Activated CD4-positive, alpha-beta T cell treated with anti-CD3 and anti-CD28 coated beads for 36 hours (primary cell): Measurements from ENCODE around the gene NBAS. TPM values are rescaled to one million over a fixed set of nuclear protein-coding genes. Genes with fewer than 3 reads are reported as not detected.

ENCODE experiments used
- ATAC-seq: fragments of 200-7000 bp; cut with Tn5 transposase; one replicate; pipeline ENCODE4 v1.10.0; 2021; ENCODE audit warnings: mild to moderate bottlenecking, moderate library complexity
- CTCF ChIA-PET: fragments of 350-600 bp; sonication (Branson Sonifier 250); formaldehyde crosslinking; loops from one replicate; lab custom pipeline; 2021; ENCODE audit warnings: antibody characterized with exemption; lab: Charles Lee
- POLR2A ChIA-PET: fragments of 350-600 bp; sonication (Branson Sonifier 250); formaldehyde crosslinking; loops from one replicate; lab custom pipeline; 2021; ENCODE audit warnings: antibody characterized with exemption, inconsistent platforms; lab: Charles Lee
- DNase-seq: peaks from one replicate; pipeline ENCODE4 v3.0.0-alpha.2; 2020
- H3K27ac Mint-ChIP-seq: one replicate; pipeline ENCODE4 v1.8.0; 2021; ENCODE audit warnings: mixed read lengths
- H3K27me3 Mint-ChIP-seq: one replicate; pipeline ENCODE4 v1.8.0; 2021; ENCODE audit warnings: mixed read lengths
- H3K36me3 Mint-ChIP-seq: one replicate; pipeline ENCODE4 v1.8.0; 2021; ENCODE audit warnings: low read depth, mixed read lengths
- H3K4me1 Mint-ChIP-seq: one replicate; pipeline ENCODE4 v1.8.0; 2021; ENCODE audit warnings: mixed read lengths
- H3K4me3 Mint-ChIP-seq: one replicate; pipeline ENCODE4 v1.8.0; 2021; ENCODE audit warnings: mild to moderate bottlenecking, moderate library complexity, mixed read lengths
- H3K9me3 Mint-ChIP-seq: one replicate; pipeline ENCODE4 v1.8.0; 2021; ENCODE audit warnings: low read depth, mixed read lengths
- intact Hi-C, 2 experiments: fragments of 100-400 bp; cut with DNase I in 1 of 2; cut with micrococcal nuclease in 1 of 2; formaldehyde crosslinking; loops; one replicate each; pipeline versions ENCODE4 v1.14.2 to v1.15.1; 2022 to 2024; cut with DNase I, micrococcal nuclease
- total RNA-seq, 2 experiments: library from RNA; stranded (reverse); gene quantifications; one replicate each; pipeline ENCODE4 v1.2.3, GENCODE V29; 2021

Gene NBAS
- total RNA-seq, 2 experiments from 2014 or later = 38.1 to 44.3 TPM

DNA sequence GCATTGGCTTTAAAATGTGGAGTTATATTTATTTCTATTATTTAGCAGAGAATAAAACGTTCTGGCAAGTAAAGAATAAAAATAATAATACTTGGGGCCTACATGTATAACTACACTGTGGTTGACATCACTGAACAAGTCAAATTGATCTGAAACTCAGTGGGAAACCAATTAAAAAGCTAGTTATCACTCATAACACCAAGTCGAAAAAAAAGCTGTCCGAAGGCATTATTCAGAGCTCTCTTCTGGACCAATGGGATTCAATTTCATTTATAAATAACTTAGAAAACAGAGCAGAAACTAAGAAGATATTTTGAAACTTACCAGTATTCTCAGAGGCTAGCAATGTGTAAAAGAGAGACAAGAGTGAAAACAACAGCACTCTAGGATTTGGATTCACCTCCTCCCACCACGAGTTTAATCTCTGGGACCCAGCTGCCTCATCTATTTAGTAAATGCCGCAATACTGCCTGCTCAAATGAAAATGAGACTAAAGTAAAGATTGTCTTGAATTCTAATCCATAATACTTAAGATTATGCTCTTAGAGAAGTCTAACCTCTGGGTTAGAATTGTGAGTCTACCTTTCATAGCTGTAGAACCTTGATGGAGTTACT lies 128.4 kb downstream of the NBAS start:
- DNase-seq (no peak), ATAC-seq (no peak)
- peaks cover 2% of the 10 kb centered on the region for H3K4me1 Mint-ChIP-seq
- intact Hi-C loops = no loop called here
- POLR2A ChIA-PET = interaction anchor here (0.6 kb wide), 1 partner anchor 149 kb away, joined by 7 read pairs; no protein-coding TSS in a partner anchor
- no peaks in the 10 kb centered on the region for H3K9me3 Mint-ChIP-seq
- peaks cover 5% of the 10 kb centered on the region for H3K36me3 Mint-ChIP-seq
- CTCF ChIA-PET = no interaction called here
- no peak overlapping the region for H3K4me3 Mint-ChIP-seq
- H3K27ac Mint-ChIP-seq = no peak overlapping the region
- no peaks in the 10 kb centered on the region for H3K27me3 Mint-ChIP-seq

DNA sequence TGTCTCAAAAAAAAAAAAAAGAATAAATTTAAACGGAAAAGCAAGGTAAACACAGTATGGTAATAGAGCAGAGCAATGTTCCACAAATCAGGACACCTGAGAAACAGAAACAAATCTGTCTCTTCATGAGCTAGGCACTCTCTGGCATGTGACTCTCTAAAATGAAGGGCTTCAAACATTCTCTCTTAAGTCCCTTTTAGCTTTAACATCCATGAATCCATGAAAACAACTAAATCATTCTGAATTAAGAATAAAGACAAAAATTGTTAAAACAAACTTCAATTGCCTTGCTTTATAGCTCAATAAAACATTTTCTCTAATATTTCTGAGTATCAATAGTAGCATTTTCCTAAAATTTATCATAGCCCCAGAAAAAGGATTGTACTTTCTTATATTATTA lies 132.1 kb downstream of the NBAS start:
- ChIA-PET POLR2A (interaction anchor here (0.6 kb wide), 1 partner anchor 158 kb away, joined by 3 read pairs; no protein-coding TSS in a partner anchor), CTCF (interaction anchor here (1.4 to 1.7 kb wide), 2 partner anchors 36 to 148 kb away, joined by 3 to 5 read pairs; no protein-coding TSS in a partner anchor)
- no peak for DNase-seq
- Mint-ChIP-seq H3K27me3 (no peaks in the 10 kb centered on the region), H3K4me3 (no peak overlapping the region), H3K27ac (no peak overlapping the region), H3K9me3 (no peaks in the 10 kb centered on the region), H3K36me3 (peaks cover 4% of the 10 kb centered on the region), H3K4me1 (no peaks in the 10 kb centered on the region)
- ATAC-seq = no peak
- intact Hi-C loops = no loop called here

DNA sequence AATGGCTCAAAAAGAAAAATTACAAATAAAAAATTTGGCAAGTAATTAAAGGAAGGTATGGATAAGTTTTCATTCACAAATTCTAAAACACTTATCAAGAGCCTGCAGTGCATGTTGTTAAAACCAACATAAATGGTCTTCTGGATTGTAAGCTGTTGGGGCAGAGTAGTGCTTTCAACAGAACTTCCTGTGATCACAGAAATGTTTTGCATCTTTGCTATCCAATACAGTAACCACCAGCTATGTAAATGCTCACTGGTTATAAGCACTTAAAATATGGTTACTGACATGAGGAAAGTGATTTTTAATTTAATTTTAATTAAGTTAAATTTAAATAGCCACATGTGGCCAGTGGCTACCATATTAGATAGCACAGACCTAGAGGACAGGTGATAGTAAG lies 133.1 kb downstream of the NBAS start:
- H3K4me1 Mint-ChIP-seq = no peaks in the 10 kb centered on the region
- H3K27me3 Mint-ChIP-seq = no peaks in the 10 kb centered on the region
- intact Hi-C loops = no loop called here
- H3K9me3 Mint-ChIP-seq = no peaks in the 10 kb centered on the region
- no peak for DNase-seq
- no peak overlapping the region for H3K4me3 Mint-ChIP-seq
- ChIA-PET POLR2A (no interaction called here), CTCF (no interaction called here)
- H3K36me3 Mint-ChIP-seq = peaks cover 8% of the 10 kb centered on the region
- H3K27ac Mint-ChIP-seq = no peak overlapping the region
- ATAC-seq = no peak

DNA sequence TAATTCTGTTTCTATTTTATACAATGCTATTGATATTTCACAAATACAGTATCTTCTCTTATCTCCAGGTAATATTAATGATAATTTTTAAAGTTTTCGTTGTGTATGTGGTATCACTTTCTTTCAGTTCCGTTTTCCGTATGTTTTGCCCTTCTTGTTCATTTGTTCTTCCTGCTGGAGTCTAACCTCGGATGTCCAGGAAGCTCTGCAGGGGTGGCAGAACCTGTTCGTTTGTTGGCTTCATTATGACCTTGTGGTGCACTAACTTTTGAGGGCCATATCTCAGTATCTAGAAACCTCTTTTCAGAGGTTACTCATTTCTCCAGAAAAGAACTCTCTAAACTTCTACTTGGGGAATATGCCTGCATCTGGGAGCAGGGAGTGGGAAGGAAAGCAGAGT lies 134.5 kb downstream of the NBAS start:
- Mint-ChIP-seq H3K9me3 (no peaks in the 10 kb centered on the region), H3K4me3 (no peak overlapping the region), H3K27me3 (no peaks in the 10 kb centered on the region), H3K27ac (no peak overlapping the region), H3K4me1 (no peaks in the 10 kb centered on the region), H3K36me3 (peaks cover 10% of the 10 kb centered on the region)
- ATAC-seq (no peak), DNase-seq (no peak)
- intact Hi-C loops = no loop called here
- CTCF ChIA-PET = interaction anchor here (0.7 kb wide), 1 partner anchor 10 kb away, joined by 3 read pairs; no protein-coding TSS in a partner anchor
- POLR2A ChIA-PET = no interaction called here

DNA sequence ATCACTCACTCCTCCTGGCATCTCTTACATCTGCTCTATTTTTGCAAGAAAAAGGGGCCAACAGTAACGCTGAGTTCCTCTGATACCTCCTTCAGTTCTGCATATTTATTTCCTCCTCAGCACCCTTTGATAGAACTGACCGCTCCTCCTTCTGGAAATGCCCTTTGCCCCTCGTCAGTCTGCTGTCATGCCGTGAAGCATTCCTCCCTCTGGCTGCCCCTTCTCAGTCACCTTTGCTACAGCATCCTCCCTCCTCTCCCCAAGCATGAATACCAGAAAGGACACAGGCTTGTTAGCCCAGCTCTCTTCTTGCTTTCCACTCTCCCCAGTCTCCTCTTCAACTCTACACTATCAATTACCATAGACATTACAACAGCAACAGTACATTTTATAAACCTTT lies 135.4 kb downstream of the NBAS start:
- ChIA-PET CTCF (interaction anchor here (0.6 kb wide), 1 partner anchor 59 kb away, joined by 3 read pairs; no protein-coding TSS in a partner anchor), POLR2A (no interaction called here)
- no peak overlapping the region for H3K4me3 Mint-ChIP-seq
- ATAC-seq (no peak), DNase-seq (no peak)
- no peaks in the 10 kb centered on the region for H3K9me3 Mint-ChIP-seq
- H3K36me3 Mint-ChIP-seq = peaks cover 10% of the 10 kb centered on the region
- intact Hi-C loops = no loop called here
- no peak overlapping the region for H3K27ac Mint-ChIP-seq
- H3K27me3 Mint-ChIP-seq = no peaks in the 10 kb centered on the region
- H3K4me1 Mint-ChIP-seq = no peaks in the 10 kb centered on the region

DNA sequence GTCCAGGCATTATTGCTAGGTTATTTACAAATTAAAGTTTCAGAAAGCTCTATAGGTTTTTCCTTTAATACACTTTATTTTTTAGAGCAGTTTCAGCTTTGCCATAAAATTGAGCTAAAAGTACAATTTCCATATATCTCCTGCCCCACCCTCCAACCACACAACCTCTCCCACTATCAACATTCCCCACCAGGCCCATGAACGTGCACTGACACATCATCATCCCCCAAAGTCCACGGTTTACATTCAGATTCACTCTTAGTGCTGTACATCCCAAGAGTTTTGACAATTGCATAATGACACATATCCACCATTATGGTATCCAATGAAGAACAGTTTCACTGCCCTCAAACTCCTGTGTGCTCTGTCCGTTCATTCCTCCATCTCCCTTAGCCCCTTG lies 139.4 kb downstream of the NBAS start:
- no peak overlapping the region for H3K27ac Mint-ChIP-seq

DNA sequence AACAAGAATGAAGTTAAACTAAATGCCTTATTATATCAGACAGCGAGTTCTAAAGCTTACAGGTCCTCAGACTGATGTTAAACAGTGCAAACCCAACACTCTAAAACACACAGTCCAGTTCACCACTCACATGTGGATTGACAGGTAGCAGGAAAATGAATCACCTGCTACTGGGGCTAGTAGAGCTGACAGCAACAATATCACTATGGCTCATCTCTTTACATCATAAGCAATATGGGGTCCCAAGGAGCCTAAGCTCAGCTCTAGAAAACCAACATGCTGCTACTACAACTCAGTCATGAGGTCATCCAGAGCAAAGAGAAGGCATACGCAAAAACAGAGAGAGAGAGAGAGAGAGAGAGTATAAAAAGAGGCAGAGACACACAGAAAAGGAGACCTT lies 145.4 kb downstream of the NBAS start:
- no peak for ATAC-seq
- intact Hi-C loops = no loop called here
- no peaks in the 10 kb centered on the region for H3K9me3 Mint-ChIP-seq
- ChIA-PET CTCF (no interaction called here), POLR2A (interaction anchor here (0.6 kb wide), 1 partner anchor 72 kb away, joined by 7 read pairs; no protein-coding TSS in a partner anchor)
- peak overlapping the region; percentile 9 for H3K27ac Mint-ChIP-seq
- peaks cover 42% of the 10 kb centered on the region for H3K36me3 Mint-ChIP-seq
- H3K4me1 Mint-ChIP-seq = no peaks in the 10 kb centered on the region
- H3K27me3 Mint-ChIP-seq = no peaks in the 10 kb centered on the region
- DNase-seq = no peak
- no peak overlapping the region for H3K4me3 Mint-ChIP-seq

More for the DNA sequence above, 139.4 kb downstream of the NBAS start:
- Mint-ChIP-seq H3K4me1 (no peaks in the 10 kb centered on the region), H3K36me3 (peaks cover 16% of the 10 kb centered on the region), H3K27me3 (no peaks in the 10 kb centered on the region), H3K4me3 (no peak overlapping the region), H3K9me3 (no peaks in the 10 kb centered on the region)
- ChIA-PET CTCF (no interaction called here), POLR2A (no interaction called here)
- ATAC-seq (no peak), DNase-seq (no peak)
- intact Hi-C loops = no loop called here

DNA sequence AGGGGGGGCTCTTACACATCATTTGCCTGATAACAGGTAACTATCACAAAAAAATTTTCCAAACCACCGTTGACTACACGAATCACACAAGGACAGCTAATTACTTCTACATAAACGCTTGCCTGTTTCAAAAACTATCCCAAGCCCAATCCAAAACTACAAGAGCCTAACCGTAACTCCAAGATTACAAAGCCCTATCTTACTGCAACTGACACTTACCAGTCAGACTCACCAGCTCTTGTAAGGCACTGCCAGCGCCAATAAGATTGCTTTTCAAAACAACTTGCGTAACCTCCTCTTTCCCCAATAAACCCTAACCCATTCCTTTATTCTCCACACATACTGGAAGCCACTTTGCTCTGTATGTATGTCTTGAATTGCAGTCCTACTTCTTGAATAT lies 148.4 kb downstream of the NBAS start:
- H3K4me1 Mint-ChIP-seq = no peaks in the 10 kb centered on the region
- CTCF ChIA-PET = no interaction called here
- no peaks in the 10 kb centered on the region for H3K27me3 Mint-ChIP-seq
- POLR2A ChIA-PET = no interaction called here
- no peak overlapping the region for H3K27ac Mint-ChIP-seq
- no peak overlapping the region for H3K4me3 Mint-ChIP-seq
- ATAC-seq = no peak
- DNase-seq = no peak
- intact Hi-C loops = no loop called here
- H3K9me3 Mint-ChIP-seq = no peaks in the 10 kb centered on the region
- peaks cover 43% of the 10 kb centered on the region for H3K36me3 Mint-ChIP-seq

DNA sequence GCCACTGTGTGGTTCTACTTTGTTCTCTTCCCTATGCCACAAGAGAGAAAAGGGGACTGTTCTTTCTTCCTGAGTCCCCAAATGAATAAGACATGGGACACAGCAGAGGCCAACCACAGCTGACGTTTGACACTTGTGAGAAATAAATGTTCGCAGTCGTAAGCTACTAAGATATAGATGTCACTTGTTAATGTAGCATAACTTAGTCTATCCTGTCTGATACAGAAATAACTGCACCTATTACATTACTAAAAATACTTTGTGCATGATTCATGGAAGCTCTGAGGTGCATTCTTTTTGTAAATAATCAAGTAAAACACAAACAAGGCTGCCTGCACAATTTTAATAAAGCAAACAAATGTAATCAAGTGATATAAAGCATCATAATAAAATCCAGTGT lies 148.8 kb downstream of the NBAS start:
- ATAC-seq = no peak

DNA sequence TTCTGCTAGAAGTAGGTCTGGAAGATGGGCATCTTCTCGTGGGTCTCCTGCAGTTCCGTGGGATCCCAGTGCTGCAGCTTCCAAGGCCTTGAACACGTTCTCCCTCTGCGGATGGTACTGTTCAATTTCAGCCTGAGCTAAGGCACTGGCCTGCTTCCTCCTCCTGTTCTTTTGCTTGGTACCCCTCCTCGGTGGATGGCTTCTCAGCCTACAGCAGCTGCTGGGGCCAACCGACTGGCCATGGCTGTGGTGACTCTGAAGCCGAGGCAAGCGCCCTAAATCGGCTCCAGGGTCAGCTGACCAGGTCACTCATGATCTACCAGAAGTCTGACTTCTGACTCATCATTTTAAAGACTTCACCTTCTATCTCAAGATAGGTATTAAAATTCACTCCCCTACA lies 150.2 kb downstream of the NBAS start:
- ATAC-seq = no peak
- no peaks in the 10 kb centered on the region for H3K4me1 Mint-ChIP-seq

More for the DNA sequence above, 148.8 kb downstream of the NBAS start:
- Mint-ChIP-seq H3K27ac (no peak overlapping the region), H3K4me1 (no peaks in the 10 kb centered on the region), H3K9me3 (no peaks in the 10 kb centered on the region), H3K36me3 (peaks cover 43% of the 10 kb centered on the region), H3K27me3 (no peaks in the 10 kb centered on the region), H3K4me3 (no peak overlapping the region)
- intact Hi-C loops = no loop called here
- ChIA-PET POLR2A (no interaction called here), CTCF (no interaction called here)
- DNase-seq = no peak

DNA sequence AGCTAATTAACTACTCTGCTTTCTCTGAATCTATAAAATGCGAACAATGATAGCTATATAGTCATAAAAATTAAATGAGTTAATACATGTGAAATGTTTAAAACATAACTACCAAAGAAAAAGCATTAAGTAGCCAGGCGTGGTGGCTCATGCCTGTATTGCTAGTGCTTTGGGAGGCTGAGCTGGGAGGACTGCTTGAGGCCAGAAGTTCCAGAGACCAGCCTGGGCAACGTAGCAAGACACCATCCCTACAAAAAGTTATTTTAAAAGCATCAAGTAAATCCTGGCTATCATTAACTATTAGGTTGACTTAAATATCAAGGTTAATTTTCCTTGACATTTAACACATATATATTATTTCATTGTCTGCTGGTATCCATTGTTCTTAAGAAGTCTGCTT lies 152.4 kb downstream of the NBAS start:
- DNase-seq (no peak), ATAC-seq (no peak)
- Mint-ChIP-seq H3K27ac (no peak overlapping the region), H3K4me3 (no peak overlapping the region), H3K36me3 (peaks cover 39% of the 10 kb centered on the region), H3K9me3 (no peaks in the 10 kb centered on the region), H3K4me1 (no peaks in the 10 kb centered on the region), H3K27me3 (no peaks in the 10 kb centered on the region)
- ChIA-PET POLR2A (no interaction called here), CTCF (no interaction called here)
- intact Hi-C loops = no loop called here

More for the DNA sequence above, 150.2 kb downstream of the NBAS start:
- peaks cover 38% of the 10 kb centered on the region for H3K36me3 Mint-ChIP-seq
- no peak for DNase-seq
- no peak overlapping the region for H3K27ac Mint-ChIP-seq
- intact Hi-C loops = no loop called here
- CTCF ChIA-PET = no interaction called here
- no peaks in the 10 kb centered on the region for H3K27me3 Mint-ChIP-seq
- no peak overlapping the region for H3K4me3 Mint-ChIP-seq
- POLR2A ChIA-PET = no interaction called here
- no peaks in the 10 kb centered on the region for H3K9me3 Mint-ChIP-seq

DNA sequence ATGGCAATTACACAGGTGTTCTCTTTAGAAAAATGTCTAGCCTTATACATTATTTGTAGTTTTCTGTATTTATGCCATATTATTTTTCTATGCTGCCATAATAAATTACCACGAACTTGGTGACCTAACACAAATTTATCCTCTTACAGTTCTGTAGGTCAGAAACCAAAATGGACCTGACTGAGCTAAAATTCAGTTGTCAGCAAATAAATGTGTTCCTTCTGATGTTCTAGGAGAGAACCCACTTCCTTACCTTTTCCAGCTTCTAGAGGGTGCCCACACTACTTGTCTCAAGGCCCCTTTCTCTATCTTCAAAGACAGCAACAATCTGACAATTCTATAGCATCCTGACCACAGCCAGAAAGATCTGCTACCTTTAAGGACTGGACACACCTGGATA lies 153.5 kb downstream of the NBAS start:
- DNase-seq = no peak
- CTCF ChIA-PET = no interaction called here
- Mint-ChIP-seq H3K4me3 (no peak overlapping the region), H3K27ac (no peak overlapping the region), H3K36me3 (peaks cover 28% of the 10 kb centered on the region), H3K27me3 (no peaks in the 10 kb centered on the region), H3K4me1 (no peaks in the 10 kb centered on the region), H3K9me3 (no peaks in the 10 kb centered on the region)
- POLR2A ChIA-PET = interaction anchor here (0.7 kb wide), 1 partner anchor 296 kb away, joined by 3 read pairs; no protein-coding TSS in a partner anchor
- ATAC-seq = no peak
- intact Hi-C loops = no loop called here
